GM18526 (cell line): Measurements from ENCODE around the gene OSBP2.

Experiments
- POLR2A ChIP-seq: IDR thresholded peaks from 3 replicates; pipeline ENCODE4 v1.6.1; 2011; ENCODE audit not compliant: insufficient read length; ENCODE audit errors: extremely low read depth

Gene OSBP2

DNA sequence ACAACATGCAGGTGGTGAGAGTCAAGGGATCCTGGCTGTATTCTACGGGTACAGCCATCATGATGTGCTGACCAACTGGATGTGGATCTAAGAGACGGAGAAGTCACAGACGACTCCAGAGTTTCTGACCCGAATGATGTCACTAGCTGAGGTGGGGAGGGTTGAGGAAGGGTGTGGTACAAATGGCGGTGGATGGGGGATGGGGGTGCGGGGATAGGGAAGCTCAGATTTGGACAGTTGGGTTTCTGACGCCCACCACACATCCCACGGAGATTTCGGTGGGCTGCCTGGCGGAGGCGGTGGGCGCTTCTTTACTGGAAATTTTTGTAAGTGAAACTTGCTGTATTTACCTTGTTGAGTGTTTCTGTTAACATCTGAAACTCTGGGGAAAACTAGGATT, 126.7 kb downstream of the OSBP2 start:
- TF ChIP-seq POLR2A: no peak

DNA sequence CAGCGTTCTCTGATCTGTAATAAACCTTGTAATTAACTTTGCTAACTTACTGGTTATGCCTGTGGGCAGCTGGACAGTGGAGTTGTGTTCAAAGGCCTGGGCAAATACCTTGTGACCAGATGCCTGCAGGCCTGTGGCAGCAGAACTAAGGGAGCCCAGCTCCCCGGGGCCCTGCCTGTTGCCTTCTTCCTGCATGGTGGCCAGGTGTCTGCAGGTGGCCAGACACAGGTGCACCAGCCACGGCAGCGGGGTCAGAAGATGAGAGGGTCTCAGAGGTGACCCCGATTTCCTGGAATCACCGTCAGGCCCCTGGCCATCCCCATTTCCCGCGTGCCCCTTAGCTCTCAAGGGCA, 127.2 kb downstream of the OSBP2 start:
- no peak for TF ChIP-seq POLR2A

DNA sequence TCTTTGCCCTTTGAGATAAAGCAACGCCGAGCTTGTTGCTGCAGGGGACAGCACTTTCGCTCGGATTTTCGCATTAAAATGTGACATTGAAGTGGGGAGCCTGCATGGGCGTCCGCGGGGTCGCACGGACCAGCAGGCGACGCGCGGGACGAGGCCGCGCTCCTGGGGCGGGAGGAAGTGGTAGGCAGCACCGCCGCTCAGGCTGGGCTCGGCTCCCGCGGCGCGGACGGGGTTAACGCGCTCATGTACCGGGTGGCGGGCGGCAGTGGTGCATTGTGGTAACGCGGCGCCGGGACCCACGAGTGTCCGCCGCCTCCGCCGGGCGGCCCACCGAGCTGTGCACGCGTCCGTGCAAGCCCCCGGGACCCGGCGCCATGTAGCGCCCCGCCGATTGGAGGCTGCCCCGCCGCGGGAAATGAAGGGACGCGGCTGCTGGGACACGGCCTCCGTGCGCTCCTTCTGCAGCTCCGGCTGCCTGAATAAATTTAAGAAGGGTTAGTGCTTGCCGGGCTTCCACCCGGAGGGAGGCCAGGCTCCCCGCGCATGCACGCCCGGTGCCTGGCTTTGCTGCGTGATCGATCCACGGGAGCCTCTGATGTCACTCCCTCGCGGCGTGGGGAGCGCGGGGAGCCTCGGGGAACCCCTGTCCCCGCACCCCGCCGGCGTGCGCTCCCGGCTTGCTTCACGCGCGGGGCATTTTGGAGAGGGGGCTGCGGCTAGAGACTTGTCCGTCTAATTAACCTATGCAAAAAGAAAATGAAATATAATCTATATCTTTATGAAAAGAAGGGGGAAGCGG, 127.7 kb downstream of the OSBP2 start:
- TF ChIP-seq POLR2A: no peak

GRCh38 chr22:30823015-30823370, 128.3 kb downstream of the OSBP2 start:
- TF ChIP-seq POLR2A: no peak

GRCh38 chr22:30824096-30824495, 129.4 kb downstream of the OSBP2 start:
- no peak for TF ChIP-seq POLR2A

- TF ChIP-seq POLR2A: no peak
Measured at GRCh38 chr22:30824711-30825110, 130.0 kb downstream of the OSBP2 start.

GRCh38 chr22:30825711-30826505, 131.2 kb downstream of the OSBP2 start:
- TF ChIP-seq POLR2A: no peak

GRCh38 chr22:30826670-30827355, 132.1 kb downstream of the OSBP2 start:
- no peak for TF ChIP-seq POLR2A

DNA sequence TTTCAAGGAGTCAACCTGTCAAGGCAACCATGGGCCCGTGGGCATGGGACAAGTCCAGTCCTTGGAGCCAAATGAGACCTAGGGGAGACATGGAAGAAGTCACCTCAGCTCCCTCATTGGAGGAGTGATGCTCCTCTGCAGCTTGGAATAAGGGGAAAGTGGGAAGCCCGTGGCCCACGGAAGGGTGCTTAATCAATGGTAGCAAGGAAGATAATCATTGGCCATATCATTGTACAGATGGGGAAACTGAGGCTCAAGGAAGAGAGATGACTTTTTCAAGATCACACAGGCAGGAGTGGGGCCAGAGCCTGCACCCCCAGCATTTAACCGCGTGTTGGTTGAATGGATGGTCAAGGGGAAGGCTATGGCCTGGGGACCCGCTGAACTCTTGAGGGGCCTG, 133.0 kb downstream of the OSBP2 start:
- no peak for TF ChIP-seq POLR2A

GRCh38 chr22:30828187-30829155, 133.8 kb downstream of the OSBP2 start:
- TF ChIP-seq POLR2A: no peak

DNA sequence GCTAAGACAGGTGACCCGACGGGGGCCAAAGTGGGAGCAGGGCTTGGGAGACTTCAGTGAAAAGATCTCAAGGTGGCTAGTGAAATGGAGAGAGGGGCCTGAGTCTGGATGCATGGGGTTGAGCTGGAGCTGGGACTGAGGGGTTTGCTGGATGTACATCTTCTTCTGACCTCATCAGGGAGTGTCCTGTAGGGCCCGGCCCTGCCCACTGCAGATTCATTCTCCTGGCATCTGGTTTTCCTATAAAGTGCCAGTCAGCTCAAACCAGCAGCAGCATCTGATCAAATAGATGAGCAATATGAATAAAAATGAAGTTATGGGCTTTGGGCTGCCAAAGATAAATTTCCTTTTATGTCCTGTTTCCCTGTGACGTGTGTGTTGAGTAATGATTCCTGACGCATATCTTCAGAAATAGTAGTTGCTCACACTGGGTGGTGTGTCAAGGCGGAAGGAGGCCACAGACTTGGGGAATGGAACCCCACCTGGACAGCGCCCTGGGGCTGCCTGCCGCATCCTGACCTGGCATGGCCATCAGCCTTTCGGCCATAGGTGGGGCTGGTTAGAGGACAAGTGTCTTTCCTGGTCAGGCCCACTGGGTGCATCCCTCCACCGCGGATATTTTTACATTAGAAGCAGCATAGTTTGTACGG, 135.4 kb downstream of the OSBP2 start:
- TF ChIP-seq POLR2A: no peak

DNA sequence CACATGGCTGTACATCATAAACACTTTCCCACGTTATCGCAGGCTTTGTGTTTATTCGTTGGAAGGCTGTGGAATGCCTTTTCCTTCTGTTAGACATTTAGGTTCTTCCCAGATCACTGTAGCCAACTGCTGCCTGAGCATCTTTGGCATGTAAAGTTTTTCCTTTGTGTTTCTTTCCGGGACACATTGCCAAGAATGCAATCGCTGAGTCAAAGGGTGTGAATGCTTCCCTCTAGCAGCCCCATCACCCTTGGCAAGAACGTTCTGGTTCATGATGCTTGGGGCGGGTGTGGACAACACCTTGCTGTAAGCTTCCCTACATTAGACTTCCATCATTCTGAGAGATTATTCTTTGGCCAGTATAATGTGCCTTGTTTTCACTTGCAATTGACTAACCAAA, 136.2 kb downstream of the OSBP2 start:
- TF ChIP-seq POLR2A: no peak

- TF ChIP-seq POLR2A: no peak
Measured at GRCh38 chr22:30832407-30832987, 137.8 kb downstream of the OSBP2 start.

DNA sequence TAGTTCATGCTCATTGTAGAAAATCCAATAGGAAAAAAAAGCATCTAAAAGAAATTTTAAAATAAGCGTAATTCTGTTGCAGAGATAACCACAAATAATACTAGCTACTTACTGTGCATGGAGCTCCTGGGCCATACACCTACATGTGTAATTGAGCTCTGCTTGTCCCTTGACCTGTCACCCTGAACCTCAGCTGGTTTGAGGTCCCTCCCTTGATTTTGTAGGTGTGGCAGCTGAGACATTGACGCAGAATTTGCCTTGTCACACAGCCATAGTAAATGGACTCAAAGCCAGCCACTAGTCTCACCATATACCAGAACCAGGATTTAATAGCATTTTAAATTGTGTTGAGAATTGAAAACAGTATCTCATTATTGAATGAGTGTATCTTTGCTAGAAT, 138.6 kb downstream of the OSBP2 start:
- TF ChIP-seq POLR2A: no peak
